ENCODE data around the gene ZFPM1. TPM values are rescaled to one million over a fixed set of nuclear protein-coding genes. Genes with fewer than 3 reads are reported as not detected.

The ZFPM1 gene
- total RNA-seq, 6 experiments from 2014 or later: 4.5 to 6.4 (median 5.1) TPM

GRCh38 chr16:88504489-88505404 is 51.7 kb downstream of the ZFPM1 start:
- no peaks in the 10 kb centered on the region for H3K9me3 Mint-ChIP-seq
- H3K36me3 Mint-ChIP-seq (ENCODE audit: low read depth): no peaks in the 10 kb centered on the region
- H3K4me3 Mint-ChIP-seq: no peak overlapping the region
- no peak overlapping the region for H3K27ac Mint-ChIP-seq
- DNase-seq: no peak
- H3K4me1 Mint-ChIP-seq (ENCODE audit: low read depth): no peaks in the 10 kb centered on the region
- no peak for TF ChIP-seq CTCF (IDR thresholded peaks at IDR 0.05)
- H3K27me3 Mint-ChIP-seq (ENCODE audit: insufficient read depth): peaks cover 3% of the 10 kb centered on the region

GRCh38 chr16:88505405-88506082 is 52.5 kb downstream of the ZFPM1 start:
- peak; percentile 47 for TF ChIP-seq CTCF (IDR thresholded peaks at IDR 0.05)
- H3K36me3 Mint-ChIP-seq (ENCODE audit: low read depth): no peaks in the 10 kb centered on the region
- H3K27ac Mint-ChIP-seq: no peak overlapping the region
- no peaks in the 10 kb centered on the region for H3K4me1 Mint-ChIP-seq (ENCODE audit: low read depth)
- peaks cover 3% of the 10 kb centered on the region for H3K27me3 Mint-ChIP-seq (ENCODE audit: insufficient read depth)
- no peaks in the 10 kb centered on the region for H3K9me3 Mint-ChIP-seq
- H3K4me3 Mint-ChIP-seq: no peak overlapping the region
- DNase-seq: no peak

GRCh38 chr16:88506723-88507122 is 53.6 kb downstream of the ZFPM1 start:
- no peaks in the 10 kb centered on the region for H3K9me3 Mint-ChIP-seq
- no peak overlapping the region for H3K27ac Mint-ChIP-seq
- no peak overlapping the region for H3K4me3 Mint-ChIP-seq
- no peaks in the 10 kb centered on the region for H3K36me3 Mint-ChIP-seq (ENCODE audit: low read depth)
- DNase-seq: no peak
- TF ChIP-seq CTCF (IDR thresholded peaks at IDR 0.05): no peak
- no peaks in the 10 kb centered on the region; the same call in 1 of the 2 replicates for H3K27me3 Mint-ChIP-seq (ENCODE audit: insufficient read depth)
- no peaks in the 10 kb centered on the region for H3K4me1 Mint-ChIP-seq (ENCODE audit: low read depth)

- Mint-ChIP-seq H3K4me3 (no peak overlapping the region), H3K9me3 (no peaks in the 10 kb centered on the region), H3K4me1 (ENCODE audit: low read depth) (no peaks in the 10 kb centered on the region), H3K27ac (no peak overlapping the region), H3K27me3 (ENCODE audit: insufficient read depth) (no peaks in the 10 kb centered on the region; the same call in 1 of the 2 replicates), H3K36me3 (ENCODE audit: low read depth) (no peaks in the 10 kb centered on the region)
- no peak for DNase-seq
- TF ChIP-seq CTCF (IDR thresholded peaks at IDR 0.05): no peak
Observed at GRCh38 chr16:88507231-88507743, 54.2 kb downstream of the ZFPM1 start.

- no peak for TF ChIP-seq CTCF (IDR thresholded peaks at IDR 0.05)
- H3K4me3 Mint-ChIP-seq: no peak overlapping the region
- H3K27me3 Mint-ChIP-seq (ENCODE audit: insufficient read depth): no peaks in the 10 kb centered on the region; the same call in 1 of the 2 replicates
- H3K27ac Mint-ChIP-seq: no peak overlapping the region
- no peaks in the 10 kb centered on the region for H3K36me3 Mint-ChIP-seq (ENCODE audit: low read depth)
- H3K9me3 Mint-ChIP-seq: no peaks in the 10 kb centered on the region
- H3K4me1 Mint-ChIP-seq (ENCODE audit: low read depth): no peaks in the 10 kb centered on the region
- no peak for DNase-seq
Observed at GRCh38 chr16:88508376-88508867, 55.3 kb downstream of the ZFPM1 start.
